Prostate gland (tissue), 2 donors: ENCODE measurements around the gene YBX1. TPM values are rescaled to one million over a fixed set of nuclear protein-coding genes. Genes with fewer than 3 reads are reported as not detected.

Experiments
- DNase-seq: peaks from one replicate; pipeline ENCODE4 v3.0.0-alpha.2; 2019; ENCODE audit warnings: low spot score
- H3K27ac ChIP-seq, 2 donors: fragments of 200-600 bp; sonication (generic); 2 replicates each; pipeline ENCODE4 v1.5.1; 2017 to 2019
- H3K27me3 ChIP-seq: fragments of 200-600 bp; sonication (generic); replicated peaks from 2 replicates; pipeline ENCODE4 v1.5.1; 2019; ENCODE audit not compliant: insufficient read depth
- H3K36me3 ChIP-seq, 2 donors: fragments of 200-600 bp; sonication (generic); 1 replicate in 1 of 2; 2 replicates in 1 of 2; pipeline versions ENCODE4 v1.5.1 to v1.8.1; 2017 to 2019
- H3K4me1 ChIP-seq: fragments of 200-600 bp; sonication (generic); replicated peaks from 2 replicates; pipeline ENCODE4 v1.5.1; 2019
- H3K4me3 ChIP-seq, 2 donors: fragments of 200-600 bp; sonication (generic); 2 replicates each; pipeline ENCODE4 v1.5.1; 2017 to 2019
- H3K9me3 ChIP-seq: fragments of 200-600 bp; sonication (generic); 2 replicates; pipeline ENCODE4 v1.5.1; 2017
- CTCF ChIP-seq, 4 experiments: fragments of 200-600 bp in 2 of 4; fragments of 450-650 bp in 2 of 4; sonication (generic) in 2 of 4; IDR thresholded peaks; 1 replicate in 3 of 4; 2 replicates in 1 of 4; pipeline ENCODE4 v1.5.1; 2016 to 2019; ENCODE audit warnings: antibody characterized with exemption in 4 of 4, mild to moderate bottlenecking in 2 of 4, moderate library complexity in 2 of 4
- POLR2A ChIP-seq: fragments of 450-650 bp; IDR thresholded peaks from one replicate; pipeline ENCODE4 v1.6.1; 2016; ENCODE audit warnings: antibody characterized with exemption, mild to moderate bottlenecking
- POLR2AphosphoS5 ChIP-seq: sonication (generic); formaldehyde crosslinking; IDR thresholded peaks from one replicate; pipeline ENCODE4 v1.6.1; 2017; ENCODE audit warnings: antibody characterized with exemption
- WGBS: methylation state at CpG from one replicate; pipeline ENCODE4 v1.1.5; 2018; 5-methylcytosine and 5-hydroxymethylcytosine counted together
- intact Hi-C: fragments of 100-400 bp; cut with DNase I; formaldehyde crosslinking; loops from one replicate; pipeline ENCODE4 v1.14.2; 2022
- total RNA-seq, 2 donors: library from RNA; depleted of rRNA; stranded (reverse); fragments of >200 nt; gene quantifications; one replicate each; pipeline ENCODE4 v1.1.0, GENCODE V29; 2016

The YBX1 gene
- total RNA-seq, 2 donors from 2014 or later, result 325 to 406 TPM

- whole genome bisulfite sequencing, result under 1% methylated on average over 53 of the region's 53 CpGs
- Histone ChIP-seq H3K27ac (peak within 1 kb of the TSS; percentile 78 to 85), H3K36me3 (no peaks in the 10 kb centered on the region), H3K9me3 (no peaks in the 10 kb centered on the region), H3K27me3 (no peaks in the 10 kb centered on the region), H3K4me3 (peak within 1 kb of the TSS; percentile 63 to 67), H3K4me1 (peaks cover 9% of the 10 kb centered on the region)
- peak; percentile 92 for DNase-seq
- intact Hi-C loops, result loop anchor here (2.0 kb wide), 1 partner anchor 25 kb away; the partner anchor contains the start of gene YBX1
- TF ChIP-seq POLR2AphosphoS5 (peak; percentile 96), POLR2A (peak; percentile 34), CTCF (IDR thresholded peaks at IDR 0.05) (peak in 2 of 4 experiments; percentile 40 to 61)
These were observed 24.0 kb upstream of the YBX1 start, which contains the start of gene PPIH for GRCh38 chr1:42657981-42658876. Gene PPIH, plus strand, starts transcription at chr1:42658423. Its CDS starts 24 bp downstream, at chr1:42658447.

- 4% methylated on average over 20 of the region's 20 CpGs for WGBS
- TF ChIP-seq CTCF (IDR thresholded peaks at IDR 0.05), result no peak
- TF ChIP-seq POLR2A, result no peak
- TF ChIP-seq POLR2AphosphoS5, result no peak
- Histone ChIP-seq H3K27ac (peak overlapping the region; percentile 78 to 85), H3K27me3 (no peaks in the 10 kb centered on the region), H3K4me3 (peak overlapping the region; percentile 63 to 67), H3K9me3 (no peaks in the 10 kb centered on the region), H3K4me1 (peaks cover 9% of the 10 kb centered on the region), H3K36me3 (no peaks in the 10 kb centered on the region)
- no peak for DNase-seq
- intact Hi-C loops, result loop anchor here (2.0 kb wide), 1 partner anchor 24 kb away; the partner anchor contains the start of gene YBX1
These were observed 23.3 kb upstream of the YBX1 start for GRCh38 chr1:42658877-42659337.

- Histone ChIP-seq H3K4me1 (peaks cover 9% of the 10 kb centered on the region), H3K36me3 (no peaks in the 10 kb centered on the region), H3K27ac (no peak overlapping the region), H3K4me3 (no peak overlapping the region), H3K27me3 (no peaks in the 10 kb centered on the region), H3K9me3 (no peaks in the 10 kb centered on the region)
- no peak for DNase-seq
- WGBS, result 86% methylated on average over 3 of the region's 3 CpGs
- TF ChIP-seq CTCF (IDR thresholded peaks at IDR 0.05), result no peak
- TF ChIP-seq POLR2A, result no peak
- no peak for TF ChIP-seq POLR2AphosphoS5
- intact Hi-C loops, result no loop called here
These were observed 21.2 kb upstream of the YBX1 start for GRCh38 chr1:42660907-42661500.

- no peaks in the 10 kb centered on the region for H3K4me1 ChIP-seq
- 85% methylated on average over 3 of the region's 3 CpGs for WGBS
- no peaks in the 10 kb centered on the region for H3K9me3 ChIP-seq
- no peak overlapping the region for H3K4me3 ChIP-seq
- no peaks in the 10 kb centered on the region for H3K27me3 ChIP-seq
- H3K27ac ChIP-seq, result no peak overlapping the region
- H3K36me3 ChIP-seq, result peaks cover 0 to 4% of the 10 kb centered on the region in 2 donors
- intact Hi-C loops, result no loop called here
- TF ChIP-seq POLR2AphosphoS5, result no peak
- no peak for TF ChIP-seq CTCF (IDR thresholded peaks at IDR 0.05)
- no peak for TF ChIP-seq POLR2A
- DNase-seq, result no peak
These were observed 12.3 kb upstream of the YBX1 start for GRCh38 chr1:42669936-42670335.
